ENCODE data around the gene FGF22. TPM values are rescaled to one million over a fixed set of nuclear protein-coding genes. Genes with fewer than 3 reads are reported as not detected.

Gene FGF22
- total and polyA plus RNA-seq, 2 of the 8 experiments (the other 6 are each of a cell fraction or from before 2014, with no cell fraction given): 0.44 to 1.7 TPM

GRCh38 chr19:628168-628567 is 11.5 kb upstream of the FGF22 start (continued):
- TF ChIP-seq, protein P1, sequence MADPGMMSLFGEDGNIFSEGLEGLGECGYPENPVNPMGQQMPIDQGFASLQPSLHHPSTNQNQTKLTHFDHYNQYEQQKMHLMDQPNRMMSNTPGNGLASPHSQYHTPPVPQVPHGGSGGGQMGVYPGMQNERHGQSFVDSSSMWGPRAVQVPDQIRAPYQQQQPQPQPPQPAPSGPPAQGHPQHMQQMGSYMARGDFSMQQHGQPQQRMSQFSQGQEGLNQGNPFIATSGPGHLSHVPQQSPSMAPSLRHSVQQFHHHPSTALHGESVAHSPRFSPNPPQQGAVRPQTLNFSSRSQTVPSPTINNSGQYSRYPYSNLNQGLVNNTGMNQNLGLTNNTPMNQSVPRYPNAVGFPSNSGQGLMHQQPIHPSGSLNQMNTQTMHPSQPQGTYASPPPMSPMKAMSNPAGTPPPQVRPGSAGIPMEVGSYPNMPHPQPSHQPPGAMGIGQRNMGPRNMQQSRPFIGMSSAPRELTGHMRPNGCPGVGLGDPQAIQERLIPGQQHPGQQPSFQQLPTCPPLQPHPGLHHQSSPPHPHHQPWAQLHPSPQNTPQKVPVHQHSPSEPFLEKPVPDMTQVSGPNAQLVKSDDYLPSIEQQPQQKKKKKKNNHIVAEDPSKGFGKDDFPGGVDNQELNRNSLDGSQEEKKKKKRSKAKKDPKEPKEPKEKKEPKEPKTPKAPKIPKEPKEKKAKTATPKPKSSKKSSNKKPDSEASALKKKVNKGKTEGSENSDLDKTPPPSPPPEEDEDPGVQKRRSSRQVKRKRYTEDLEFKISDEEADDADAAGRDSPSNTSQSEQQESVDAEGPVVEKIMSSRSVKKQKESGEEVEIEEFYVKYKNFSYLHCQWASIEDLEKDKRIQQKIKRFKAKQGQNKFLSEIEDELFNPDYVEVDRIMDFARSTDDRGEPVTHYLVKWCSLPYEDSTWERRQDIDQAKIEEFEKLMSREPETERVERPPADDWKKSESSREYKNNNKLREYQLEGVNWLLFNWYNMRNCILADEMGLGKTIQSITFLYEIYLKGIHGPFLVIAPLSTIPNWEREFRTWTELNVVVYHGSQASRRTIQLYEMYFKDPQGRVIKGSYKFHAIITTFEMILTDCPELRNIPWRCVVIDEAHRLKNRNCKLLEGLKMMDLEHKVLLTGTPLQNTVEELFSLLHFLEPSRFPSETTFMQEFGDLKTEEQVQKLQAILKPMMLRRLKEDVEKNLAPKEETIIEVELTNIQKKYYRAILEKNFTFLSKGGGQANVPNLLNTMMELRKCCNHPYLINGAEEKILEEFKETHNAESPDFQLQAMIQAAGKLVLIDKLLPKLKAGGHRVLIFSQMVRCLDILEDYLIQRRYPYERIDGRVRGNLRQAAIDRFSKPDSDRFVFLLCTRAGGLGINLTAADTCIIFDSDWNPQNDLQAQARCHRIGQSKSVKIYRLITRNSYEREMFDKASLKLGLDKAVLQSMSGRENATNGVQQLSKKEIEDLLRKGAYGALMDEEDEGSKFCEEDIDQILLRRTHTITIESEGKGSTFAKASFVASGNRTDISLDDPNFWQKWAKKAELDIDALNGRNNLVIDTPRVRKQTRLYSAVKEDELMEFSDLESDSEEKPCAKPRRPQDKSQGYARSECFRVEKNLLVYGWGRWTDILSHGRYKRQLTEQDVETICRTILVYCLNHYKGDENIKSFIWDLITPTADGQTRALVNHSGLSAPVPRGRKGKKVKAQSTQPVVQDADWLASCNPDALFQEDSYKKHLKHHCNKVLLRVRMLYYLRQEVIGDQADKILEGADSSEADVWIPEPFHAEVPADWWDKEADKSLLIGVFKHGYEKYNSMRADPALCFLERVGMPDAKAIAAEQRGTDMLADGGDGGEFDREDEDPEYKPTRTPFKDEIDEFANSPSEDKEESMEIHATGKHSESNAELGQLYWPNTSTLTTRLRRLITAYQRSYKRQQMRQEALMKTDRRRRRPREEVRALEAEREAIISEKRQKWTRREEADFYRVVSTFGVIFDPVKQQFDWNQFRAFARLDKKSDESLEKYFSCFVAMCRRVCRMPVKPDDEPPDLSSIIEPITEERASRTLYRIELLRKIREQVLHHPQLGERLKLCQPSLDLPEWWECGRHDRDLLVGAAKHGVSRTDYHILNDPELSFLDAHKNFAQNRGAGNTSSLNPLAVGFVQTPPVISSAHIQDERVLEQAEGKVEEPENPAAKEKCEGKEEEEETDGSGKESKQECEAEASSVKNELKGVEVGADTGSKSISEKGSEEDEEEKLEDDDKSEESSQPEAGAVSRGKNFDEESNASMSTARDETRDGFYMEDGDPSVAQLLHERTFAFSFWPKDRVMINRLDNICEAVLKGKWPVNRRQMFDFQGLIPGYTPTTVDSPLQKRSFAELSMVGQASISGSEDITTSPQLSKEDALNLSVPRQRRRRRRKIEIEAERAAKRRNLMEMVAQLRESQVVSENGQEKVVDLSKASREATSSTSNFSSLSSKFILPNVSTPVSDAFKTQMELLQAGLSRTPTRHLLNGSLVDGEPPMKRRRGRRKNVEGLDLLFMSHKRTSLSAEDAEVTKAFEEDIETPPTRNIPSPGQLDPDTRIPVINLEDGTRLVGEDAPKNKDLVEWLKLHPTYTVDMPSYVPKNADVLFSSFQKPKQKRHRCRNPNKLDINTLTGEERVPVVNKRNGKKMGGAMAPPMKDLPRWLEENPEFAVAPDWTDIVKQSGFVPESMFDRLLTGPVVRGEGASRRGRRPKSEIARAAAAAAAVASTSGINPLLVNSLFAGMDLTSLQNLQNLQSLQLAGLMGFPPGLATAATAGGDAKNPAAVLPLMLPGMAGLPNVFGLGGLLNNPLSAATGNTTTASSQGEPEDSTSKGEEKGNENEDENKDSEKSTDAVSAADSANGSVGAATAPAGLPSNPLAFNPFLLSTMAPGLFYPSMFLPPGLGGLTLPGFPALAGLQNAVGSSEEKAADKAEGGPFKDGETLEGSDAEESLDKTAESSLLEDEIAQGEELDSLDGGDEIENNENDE (IDR thresholded peaks at IDR 0.05; ENCODE audit: insufficient replicate concordance, low read length): no peak
- TF ChIP-seq KDM1A (IDR thresholded peaks at IDR 0.05; ENCODE audit: borderline replicate concordance, low read length) (no peak), CTBP2 (IDR thresholded peaks at IDR 0.05; ENCODE audit: borderline replicate concordance, insufficient read depth, insufficient read length, low read length) (no peak), EP300 (IDR thresholded peaks at IDR 0.05; ENCODE audit: borderline replicate concordance in 1 of 2, low read depth in 2 of 2, low read length in 2 of 2) (no peak), KDM5A (IDR thresholded peaks at IDR 0.05; ENCODE audit: low read length) (no peak), GABPA (IDR thresholded peaks at IDR 0.05; ENCODE audit: borderline replicate concordance, insufficient read depth, low read length) (peak; percentile 22; the same call in 1 of the 2 replicates), RFX5 (IDR thresholded peaks at IDR 0.05; ENCODE audit: borderline replicate concordance, low read depth, low read length) (no peak), POLR2AphosphoS5 (IDR thresholded peaks at IDR 0.05; ENCODE audit: low read depth, low read length) (no peak)
- TF ChIP-seq, protein P2, sequence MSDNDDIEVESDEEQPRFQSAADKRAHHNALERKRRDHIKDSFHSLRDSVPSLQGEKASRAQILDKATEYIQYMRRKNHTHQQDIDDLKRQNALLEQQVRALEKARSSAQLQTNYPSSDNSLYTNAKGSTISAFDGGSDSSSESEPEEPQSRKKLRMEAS (IDR thresholded peaks at IDR 0.05): 0 out of 2 replicates have a peak, but pooled peaks have one; percentile 40
